Endothelial cell of umbilical vein (primary cell): ENCODE data around the gene SGSM1.

Experiments
- EZH2 ChIP-seq: IDR thresholded peaks from 2 replicates; pipeline ENCODE4 v1.6.1; 2012; ENCODE audit warnings: borderline replicate concordance, low read depth, mild to moderate bottlenecking, moderate library complexity, low read length, inconsistent platforms; ENCODE audit not compliant: severe bottlenecking
- GATA2 ChIP-seq: IDR thresholded peaks from 2 replicates; pipeline ENCODE4 v1.7.0; 2011; ENCODE audit warnings: low read depth, mild to moderate bottlenecking, moderate library complexity, mixed read lengths, low read length; ENCODE audit not compliant: insufficient read length, insufficient read depth
- MYC ChIP-seq: IDR thresholded peaks from one replicate; pipeline ENCODE4 v1.6.1; 2011; ENCODE audit warnings: mild to moderate bottlenecking, low read depth, low read length
- POLR2A ChIP-seq: IDR thresholded peaks from 2 replicates; pipeline ENCODE4 v1.6.1; 2012; ENCODE audit warnings: low read depth, mild to moderate bottlenecking, control low read depth, low read length
- POLR2AphosphoS5 ChIP-seq: IDR thresholded peaks from 2 replicates; pipeline ENCODE4 v1.6.1; 2012; ENCODE audit warnings: low read depth, mild to moderate bottlenecking, control low read depth, low read length, moderate library complexity; ENCODE audit not compliant: insufficient read depth
- TF ChIP-seq, protein P1 (sequence below), 2 donors: IDR thresholded peaks; 1 replicate in 1 of 2; 2 replicates in 1 of 2; pipeline ENCODE4 v1.5.1; 2011; ENCODE audit warnings: low read length in 2 of 2, mild to moderate bottlenecking in 2 of 2, moderate library complexity in 2 of 2, control low read depth in 1 of 2, inconsistent platforms in 1 of 2, low read depth in 1 of 2; ENCODE audit not compliant: insufficient read depth in 1 of 2; ENCODE audit errors: extremely low read depth in 1 of 2

DNA sequence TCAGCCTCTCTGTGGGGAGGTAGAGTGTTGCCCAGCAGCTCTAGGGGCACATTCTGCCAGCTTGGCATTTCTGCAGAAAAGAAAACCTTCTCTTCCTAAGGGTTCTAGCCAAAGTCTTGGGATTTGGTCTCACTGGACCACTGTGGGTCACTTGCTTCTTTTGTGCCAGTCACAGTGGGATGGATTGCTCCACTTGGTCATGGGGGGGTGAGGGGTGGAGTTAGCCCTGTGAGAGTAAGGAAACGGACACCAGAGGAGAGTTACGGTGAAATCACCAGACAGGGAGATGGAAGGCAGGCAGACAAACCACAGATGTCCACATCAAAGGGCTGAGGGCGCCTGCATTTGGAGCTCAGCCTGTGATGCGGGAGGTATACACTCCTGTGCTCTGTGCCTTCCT is 10.8 kb downstream of the SGSM1 start:
- TF ChIP-seq, protein P1, sequence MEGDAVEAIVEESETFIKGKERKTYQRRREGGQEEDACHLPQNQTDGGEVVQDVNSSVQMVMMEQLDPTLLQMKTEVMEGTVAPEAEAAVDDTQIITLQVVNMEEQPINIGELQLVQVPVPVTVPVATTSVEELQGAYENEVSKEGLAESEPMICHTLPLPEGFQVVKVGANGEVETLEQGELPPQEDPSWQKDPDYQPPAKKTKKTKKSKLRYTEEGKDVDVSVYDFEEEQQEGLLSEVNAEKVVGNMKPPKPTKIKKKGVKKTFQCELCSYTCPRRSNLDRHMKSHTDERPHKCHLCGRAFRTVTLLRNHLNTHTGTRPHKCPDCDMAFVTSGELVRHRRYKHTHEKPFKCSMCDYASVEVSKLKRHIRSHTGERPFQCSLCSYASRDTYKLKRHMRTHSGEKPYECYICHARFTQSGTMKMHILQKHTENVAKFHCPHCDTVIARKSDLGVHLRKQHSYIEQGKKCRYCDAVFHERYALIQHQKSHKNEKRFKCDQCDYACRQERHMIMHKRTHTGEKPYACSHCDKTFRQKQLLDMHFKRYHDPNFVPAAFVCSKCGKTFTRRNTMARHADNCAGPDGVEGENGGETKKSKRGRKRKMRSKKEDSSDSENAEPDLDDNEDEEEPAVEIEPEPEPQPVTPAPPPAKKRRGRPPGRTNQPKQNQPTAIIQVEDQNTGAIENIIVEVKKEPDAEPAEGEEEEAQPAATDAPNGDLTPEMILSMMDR (IDR thresholded peaks at IDR 0.05; ENCODE audit: extremely low read depth in 1 of 2, insufficient read depth in 1 of 2, low read depth in 1 of 2, low read length in 2 of 2): no peak
- TF ChIP-seq POLR2A (no peak), MYC (no peak), GATA2 (no peak), POLR2AphosphoS5 (no peak), EZH2 (no peak)
